K562 (cell line): ENCODE data around the gene EID2. TPM values are rescaled to one million over a fixed set of nuclear protein-coding genes. Genes with fewer than 3 reads are reported as not detected.

Experiments used
- AFF1 ChIP-seq, 2 experiments: fragments of 450-650 bp; IDR thresholded peaks; 2 replicates each; pipeline ENCODE4 v1.6.1; 2018; ENCODE audit warnings: mild to moderate bottlenecking in 2 of 2, low read depth in 1 of 2; ENCODE audit not compliant: partially characterized antibody in 2 of 2
- CGGBP1 ChIP-seq: fragments of 250-450 bp; sonication (Bioruptor Pico); IDR thresholded peaks from 2 replicates; pipeline ENCODE4 v1.9.0; 2021; ENCODE audit warnings: mild to moderate bottlenecking
- CHAMP1 ChIP-seq: fragments of 450-650 bp; IDR thresholded peaks from 2 replicates; pipeline ENCODE4 v1.6.1; 2016; ENCODE audit warnings: mild to moderate bottlenecking
- EHMT2 ChIP-seq: fragments of 450-650 bp; IDR thresholded peaks from 2 replicates; pipeline ENCODE4 v1.6.1; 2018; ENCODE audit warnings: antibody characterized with exemption
- FOXK1 ChIP-seq: sonication (generic); formaldehyde crosslinking; IDR thresholded peaks from 2 replicates; pipeline ENCODE4 v1.8.0; 2022; ENCODE audit warnings: missing genetic modification reagents, mild to moderate bottlenecking, borderline replicate concordance
- HBP1 ChIP-seq: fragments of 450-650 bp; formaldehyde crosslinking; IDR thresholded peaks from 2 replicates; pipeline ENCODE4 v1.4.0; 2022; ENCODE audit warnings: missing genetic modification characterization
- HDAC1 ChIP-seq, 2 experiments: fragments of 450-650 bp; IDR thresholded peaks; 2 replicates each; pipeline ENCODE4 v1.6.1; 2016 to 2017; ENCODE audit warnings: inconsistent platforms in 1 of 2, mild to moderate bottlenecking in 1 of 2, moderate library complexity in 1 of 2
- HSF4 ChIP-seq: fragments of 250-450 bp; sonication (Bioruptor Pico); IDR thresholded peaks from 2 replicates; pipeline ENCODE4 v2.1.2; 2022; ENCODE audit warnings: mild to moderate bottlenecking, moderate library complexity, borderline replicate concordance
- KLF6 ChIP-seq: fragments of 250-450 bp; sonication (Bioruptor Pico); IDR thresholded peaks from 2 replicates; pipeline ENCODE4 v1.4.0; 2020; ENCODE audit warnings: mild to moderate bottlenecking, moderate library complexity, borderline replicate concordance
- MEIS2 ChIP-seq: fragments of 450-650 bp; IDR thresholded peaks from 2 replicates; pipeline ENCODE4 v1.6.1; 2014; ENCODE audit warnings: mild to moderate bottlenecking; ENCODE audit not compliant: partially characterized antibody
- PKNOX1 ChIP-seq: fragments of 450-650 bp; IDR thresholded peaks from 2 replicates; pipeline ENCODE4 v1.6.1; 2016
- SMAD3 ChIP-seq: fragments of 450-650 bp; formaldehyde crosslinking; conservative IDR thresholded peaks from 2 replicates; pipeline ENCODE4 v1.4.0; 2020; ENCODE audit warnings: mild to moderate bottlenecking
- SMARCA4 ChIP-seq: fragments of 450-650 bp; IDR thresholded peaks from 2 replicates; pipeline ENCODE4 v1.6.1; 2016
- SRSF9 ChIP-seq: fragments of 200-400 bp; formaldehyde crosslinking; IDR thresholded peaks from 2 replicates; pipeline ENCODE4 v1.6.1; 2017; ENCODE audit warnings: low read depth, low read length, borderline replicate concordance
- ZBTB1 ChIP-seq: sonication (generic); formaldehyde crosslinking; IDR thresholded peaks from 2 replicates; pipeline ENCODE4 v1.8.1; 2023; ENCODE audit warnings: missing genetic modification reagents, low read depth, mild to moderate bottlenecking, borderline replicate concordance
- ZBTB7A ChIP-seq: IDR thresholded peaks from 2 replicates; pipeline ENCODE4 v1.6.1; 2011; ENCODE audit warnings: low read depth, mild to moderate bottlenecking, low read length, moderate library complexity, borderline replicate concordance; ENCODE audit not compliant: control insufficient read depth
- ZNF408 ChIP-seq: fragments of 250-450 bp; sonication (Bioruptor Pico); IDR thresholded peaks from 2 replicates; pipeline ENCODE4 v1.4.0; 2020; ENCODE audit warnings: low read depth, mild to moderate bottlenecking, moderate library complexity
- ZNF707 ChIP-seq: fragments of 250-450 bp; sonication (Bioruptor Pico); conservative IDR thresholded peaks from 2 replicates; pipeline ENCODE4 v1.8.0; 2022; ENCODE audit warnings: inconsistent platforms, mild to moderate bottlenecking, moderate library complexity
- polyA plus RNA-seq, 8 experiments: library from polyadenylated mRNA; depleted of rRNA in 4 of 8; stranded (reverse) in 5 of 8; unstranded in 3 of 8; fragments of >200 nt; fragmentation: Nextera tagmentation in 2 of 8; fragmentation: Illumina TruSeq in 1 of 8; extraction: Ambion mirVana in 2 of 8; extraction: Trizol in 1 of 8; gene quantifications; 2 replicates each; pipeline versions ENCODE4 v1.2.1 to v1.2.3, GENCODE V29; 2011 to 2014; ENCODE audit warnings: inconsistent platforms in 1 of 8, missing spikeins in 1 of 8
- total RNA-seq, 7 experiments: library from RNA; depleted of rRNA in 6 of 7; stranded (reverse); fragments of >200 nt in 6 of 7; fragmentation: Illumina TruSeq in 2 of 7; extraction: Trizol in 2 of 7; gene quantifications; 2 replicates each; pipeline versions ENCODE4 v1.2.1 to v1.2.3, GENCODE V29; 2011 to 2021; ENCODE audit warnings: low replicate concordance in 1 of 7

EID2 gene
- total and polyA plus RNA-seq, 9 of the 15 experiments (the other 6 are each of a cell fraction or from before 2014, with no cell fraction given): 2.5 to 18.5 (median 11.3) TPM

- TF ChIP-seq SRSF9 (no peak), HBP1 (CRISPR knock-in tag) (no peak), SMARCA4 (no peak), SMAD3 (no peak), HSF4 (CRISPR knock-in tag) (no peak), CGGBP1 (CRISPR knock-in tag) (no peak), CHAMP1 (no peak), KLF6 (CRISPR knock-in tag) (no peak), MEIS2 (peak; percentile 67), PKNOX1 (peak; percentile 87), AFF1 (IDR thresholded peaks at IDR 0.05; ENCODE audit: low read depth in 1 of 2, partially characterized antibody in 2 of 2) (no peak), FOXK1 (CRISPR knock-in tag) (no peak), HDAC1 (IDR thresholded peaks at IDR 0.05) (peak in 1 of 2 experiments; percentile 32; a peak in 1 of 4 replicates), ZBTB7A (peak; percentile 82; the same call in 1 of the 2 replicates), ZBTB1 (no peak), ZNF408 (no peak), EHMT2 (no peak), ZNF707 (CRISPR knock-in tag) (no peak)
Observed at GRCh38 chr19:39497996-39498797, 41.8 kb downstream of the EID2 start (continued).
